ENCODE data around the gene LHX2.

DNA sequence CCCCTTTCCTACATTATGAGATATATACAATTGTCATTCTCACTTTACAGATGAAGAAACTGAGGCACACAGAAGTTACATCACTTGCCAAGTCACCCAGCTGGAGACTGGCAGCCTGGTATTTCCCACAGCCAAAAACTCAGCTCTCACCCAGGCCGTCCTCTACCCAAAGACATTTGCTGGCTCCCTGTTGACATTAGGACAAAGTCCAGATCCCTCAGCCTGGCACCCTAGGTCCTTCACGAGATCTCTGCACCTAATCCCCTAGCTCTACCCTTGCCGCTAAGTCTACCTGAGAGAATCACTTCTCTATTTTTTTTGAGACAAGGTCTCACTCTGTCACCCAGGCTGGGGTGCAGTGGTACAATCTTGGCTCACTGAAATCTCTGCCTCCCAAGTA lies 26.8 kb upstream of the LHX2 start:
- TF ChIP-seq, protein P1, sequence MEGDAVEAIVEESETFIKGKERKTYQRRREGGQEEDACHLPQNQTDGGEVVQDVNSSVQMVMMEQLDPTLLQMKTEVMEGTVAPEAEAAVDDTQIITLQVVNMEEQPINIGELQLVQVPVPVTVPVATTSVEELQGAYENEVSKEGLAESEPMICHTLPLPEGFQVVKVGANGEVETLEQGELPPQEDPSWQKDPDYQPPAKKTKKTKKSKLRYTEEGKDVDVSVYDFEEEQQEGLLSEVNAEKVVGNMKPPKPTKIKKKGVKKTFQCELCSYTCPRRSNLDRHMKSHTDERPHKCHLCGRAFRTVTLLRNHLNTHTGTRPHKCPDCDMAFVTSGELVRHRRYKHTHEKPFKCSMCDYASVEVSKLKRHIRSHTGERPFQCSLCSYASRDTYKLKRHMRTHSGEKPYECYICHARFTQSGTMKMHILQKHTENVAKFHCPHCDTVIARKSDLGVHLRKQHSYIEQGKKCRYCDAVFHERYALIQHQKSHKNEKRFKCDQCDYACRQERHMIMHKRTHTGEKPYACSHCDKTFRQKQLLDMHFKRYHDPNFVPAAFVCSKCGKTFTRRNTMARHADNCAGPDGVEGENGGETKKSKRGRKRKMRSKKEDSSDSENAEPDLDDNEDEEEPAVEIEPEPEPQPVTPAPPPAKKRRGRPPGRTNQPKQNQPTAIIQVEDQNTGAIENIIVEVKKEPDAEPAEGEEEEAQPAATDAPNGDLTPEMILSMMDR (IDR thresholded peaks at IDR 0.05) = no peak
- no peak for TF ChIP-seq POLR2A (IDR thresholded peaks at IDR 0.05)
